CD4-positive, alpha-beta T cell treated with Interleukin-15 for 1 hour (primary cell): ENCODE measurements around the gene OR5K1.
A peak's percentile ranks its signal among the peaks of the same experiment; 100 is the strongest.

Experiments
- DNase-seq: peaks from one replicate; pipeline ENCODE4 v3.0.0-alpha.2; 2020

OR5K1 gene

DNA sequence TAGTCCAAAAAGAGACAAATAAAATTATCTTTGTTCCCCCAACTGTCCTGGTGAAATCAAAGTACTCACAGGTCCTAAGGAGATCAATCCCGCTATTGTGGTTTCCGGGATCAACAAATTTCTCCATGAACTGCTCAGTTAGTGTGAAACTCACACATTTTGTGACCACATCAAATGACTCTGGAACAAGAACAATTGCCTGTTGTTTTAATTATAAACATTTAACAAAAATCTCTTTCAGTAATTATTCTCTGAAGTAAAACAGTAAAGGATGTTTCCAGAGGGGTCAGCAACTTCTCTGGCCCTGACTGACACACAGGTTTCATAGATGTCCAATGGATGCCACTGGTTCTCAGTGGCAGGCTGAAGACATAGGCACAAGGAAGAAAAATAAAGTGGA lies 55.8 kb downstream of the OR5K1 start:
- no peak for DNase-seq

DNA sequence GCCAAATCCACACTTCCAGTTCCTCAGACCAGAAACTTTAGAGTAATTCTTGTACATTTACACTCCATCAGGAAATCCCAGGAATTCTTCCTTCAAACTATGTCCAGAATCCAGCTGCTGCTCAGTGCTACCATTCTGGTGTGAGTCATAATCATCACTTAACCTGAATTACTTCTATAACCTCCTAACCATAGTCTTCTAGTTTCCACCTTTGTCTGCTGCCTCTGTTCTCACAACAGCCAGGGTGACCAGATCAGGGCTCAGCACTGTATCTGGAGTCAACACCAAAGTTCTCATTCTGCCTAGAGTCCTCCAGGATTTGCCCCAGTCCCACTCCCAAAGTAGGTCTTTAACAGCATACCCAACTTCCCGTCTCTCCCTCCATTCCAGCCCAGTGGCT lies 56.4 kb downstream of the OR5K1 start:
- no peak for DNase-seq

DNA sequence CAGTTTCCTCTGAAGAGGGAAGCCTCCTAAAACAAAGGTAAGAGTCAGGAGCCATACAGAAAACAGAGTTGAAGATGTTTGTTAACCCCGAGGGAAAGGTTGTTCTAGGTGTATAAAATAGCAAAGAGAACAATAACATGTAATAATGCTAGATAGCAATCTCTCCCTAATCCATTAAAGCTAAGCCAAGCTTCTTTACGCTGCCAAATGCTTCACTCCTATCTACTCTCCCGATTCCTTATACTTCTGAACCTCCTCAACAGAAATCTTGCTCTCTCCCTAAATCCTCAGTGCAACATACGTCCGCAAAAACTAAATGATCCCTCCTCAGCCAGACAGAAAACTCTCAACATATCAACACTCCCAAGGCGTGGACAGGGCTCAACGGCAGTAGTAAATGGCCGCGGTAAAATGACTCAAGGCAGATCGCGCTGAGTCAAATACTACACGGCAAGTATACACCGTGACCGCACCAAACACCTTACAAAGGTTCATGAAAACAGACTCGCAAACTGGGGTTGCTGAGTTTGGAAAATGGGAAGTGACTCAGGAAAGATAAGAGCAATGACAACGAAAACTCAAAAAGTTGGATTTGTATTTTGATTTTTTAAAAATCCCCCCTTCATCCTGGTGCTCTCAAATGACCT lies 59.0 kb downstream of the OR5K1 start:
- DNase-seq: peak; percentile 31
